NOMO-1 treated with dmso at 0.1 percent for 144 hours (cell line): ENCODE data around the gene ZFYVE28.

ENCODE experiments used
- DNase-seq: peaks from one replicate; lab custom pipeline; 2025; ENCODE audit not compliant: unreplicated experiment; lab: John Stamatoyannopoulos, UW

Gene ZFYVE28

DNA sequence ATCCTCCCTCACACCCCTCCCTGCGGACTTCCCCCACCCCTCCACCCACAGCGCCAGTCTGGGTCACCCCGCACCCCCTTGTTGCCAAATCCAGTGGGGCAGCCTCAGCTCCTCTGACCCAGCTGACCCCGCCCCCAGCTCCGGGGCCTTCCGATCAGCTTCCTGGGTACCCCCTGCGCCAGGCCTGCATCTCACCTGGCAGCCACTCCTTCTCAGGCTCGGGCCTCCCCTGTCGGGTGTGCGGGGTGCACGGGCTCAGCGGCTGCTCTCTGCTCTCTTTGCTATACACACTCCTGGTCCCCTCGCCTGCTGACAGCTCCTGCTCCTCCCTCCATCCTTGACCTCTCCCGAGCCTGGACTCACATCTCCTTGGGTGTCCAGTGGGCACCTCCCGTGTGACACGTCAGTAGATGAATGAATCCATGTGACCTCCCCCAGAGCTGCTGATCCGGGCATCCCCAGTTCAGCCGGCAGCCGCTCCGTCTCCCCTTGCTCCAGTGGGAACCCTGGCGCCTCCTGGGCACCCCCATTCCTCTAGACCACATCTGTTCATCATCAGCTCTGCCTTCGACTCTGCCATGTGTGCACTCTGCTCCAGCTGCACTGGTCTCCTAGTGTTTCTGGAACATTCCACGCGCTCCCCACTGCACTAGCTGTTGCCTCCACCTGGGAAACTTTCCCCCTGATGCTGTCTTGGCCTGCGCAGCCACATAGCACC is 10.2 kb upstream of the ZFYVE28 start:
- DNase-seq: no peak

DNA sequence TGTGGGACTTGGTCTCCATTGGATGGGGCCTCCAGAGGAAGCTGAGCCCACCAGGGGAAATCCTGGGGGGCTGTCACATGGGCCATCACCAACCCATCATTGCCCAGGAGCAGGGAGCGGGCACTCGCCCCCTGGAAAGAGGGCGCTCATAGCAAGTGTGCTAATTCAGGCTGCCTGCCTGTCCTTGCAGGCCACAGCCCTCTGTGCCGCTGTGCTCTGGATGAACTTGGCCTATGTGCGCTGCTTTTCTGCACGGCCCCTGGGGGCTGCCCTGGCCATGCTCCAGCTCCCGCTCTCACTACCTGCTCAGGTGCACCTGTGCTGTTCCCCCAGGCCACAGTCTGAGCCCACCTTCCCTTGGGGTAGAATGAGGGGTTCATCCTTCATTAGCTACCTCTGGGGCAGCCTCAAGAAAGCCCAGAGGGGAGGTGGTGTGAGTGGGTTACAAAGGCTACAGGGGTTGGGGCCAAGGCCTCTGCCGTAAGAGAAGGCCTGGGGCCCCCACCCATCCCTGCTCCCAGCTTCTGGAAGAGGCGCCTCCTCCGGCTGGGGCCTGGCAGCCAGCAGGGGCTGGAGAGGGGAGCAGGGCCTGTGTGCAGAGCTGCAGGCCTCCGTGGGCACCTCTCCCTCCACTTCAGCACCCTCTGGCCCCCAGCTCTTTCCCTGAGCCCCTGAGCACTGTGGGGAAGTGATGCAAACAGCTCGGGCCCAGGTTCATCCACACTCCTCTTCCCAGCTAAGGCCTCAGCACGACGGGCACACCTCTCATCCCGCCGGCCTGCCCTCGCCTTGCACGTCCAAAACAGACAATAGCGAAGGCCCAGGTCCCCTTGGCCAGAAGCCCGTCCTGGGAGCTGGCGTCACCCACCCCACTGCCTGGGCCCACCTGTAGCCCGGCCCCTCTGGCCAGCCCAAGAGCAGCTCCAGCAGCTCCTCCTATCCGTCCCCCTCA is 9.2 kb upstream of the ZFYVE28 start:
- DNase-seq: no peak

DNA sequence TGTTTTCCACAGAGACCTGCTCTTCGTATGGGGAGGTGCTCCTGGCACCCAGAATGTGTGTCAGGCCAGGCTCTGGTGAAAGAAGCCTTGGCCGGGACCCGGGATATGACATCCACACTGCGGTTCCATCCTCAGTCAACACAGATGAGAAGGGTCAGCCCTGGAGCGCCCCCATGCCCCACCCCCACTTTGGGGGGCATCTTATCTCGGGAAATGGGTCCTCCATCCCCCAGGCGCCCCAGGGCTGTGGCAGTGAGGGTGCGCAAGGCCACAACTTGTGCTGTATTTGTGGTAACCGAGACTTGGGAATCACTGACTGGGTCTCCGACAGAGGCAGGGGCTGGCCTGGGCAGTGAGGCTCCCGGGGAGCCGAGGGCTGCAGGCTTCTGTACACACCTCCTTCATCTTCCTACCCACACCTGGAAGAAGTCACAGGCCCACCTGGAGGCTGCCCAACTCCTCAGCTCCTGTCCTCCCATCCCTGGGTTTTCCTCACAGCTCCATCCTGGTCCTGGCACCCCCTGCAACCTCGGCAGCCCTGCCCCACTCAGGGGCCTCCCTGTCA is 8.3 kb upstream of the ZFYVE28 start:
- DNase-seq: no peak

DNA sequence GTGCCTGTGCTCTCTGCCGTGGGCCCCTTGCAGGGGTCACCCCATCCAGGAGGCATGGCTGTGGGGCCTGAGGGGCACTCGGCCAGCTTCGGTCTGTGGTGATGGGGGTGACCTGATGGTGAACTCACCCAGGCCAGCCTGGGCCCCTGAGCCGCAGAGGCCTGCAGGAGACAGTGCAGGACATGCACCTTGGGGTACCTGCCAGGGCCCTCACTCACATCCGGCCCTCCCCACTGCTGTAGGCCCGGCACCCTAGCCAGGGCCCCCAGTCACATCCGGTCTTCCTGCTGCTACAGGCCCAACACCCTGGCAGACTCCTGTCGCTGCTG is 7.6 kb upstream of the ZFYVE28 start:
- no peak for DNase-seq

DNA sequence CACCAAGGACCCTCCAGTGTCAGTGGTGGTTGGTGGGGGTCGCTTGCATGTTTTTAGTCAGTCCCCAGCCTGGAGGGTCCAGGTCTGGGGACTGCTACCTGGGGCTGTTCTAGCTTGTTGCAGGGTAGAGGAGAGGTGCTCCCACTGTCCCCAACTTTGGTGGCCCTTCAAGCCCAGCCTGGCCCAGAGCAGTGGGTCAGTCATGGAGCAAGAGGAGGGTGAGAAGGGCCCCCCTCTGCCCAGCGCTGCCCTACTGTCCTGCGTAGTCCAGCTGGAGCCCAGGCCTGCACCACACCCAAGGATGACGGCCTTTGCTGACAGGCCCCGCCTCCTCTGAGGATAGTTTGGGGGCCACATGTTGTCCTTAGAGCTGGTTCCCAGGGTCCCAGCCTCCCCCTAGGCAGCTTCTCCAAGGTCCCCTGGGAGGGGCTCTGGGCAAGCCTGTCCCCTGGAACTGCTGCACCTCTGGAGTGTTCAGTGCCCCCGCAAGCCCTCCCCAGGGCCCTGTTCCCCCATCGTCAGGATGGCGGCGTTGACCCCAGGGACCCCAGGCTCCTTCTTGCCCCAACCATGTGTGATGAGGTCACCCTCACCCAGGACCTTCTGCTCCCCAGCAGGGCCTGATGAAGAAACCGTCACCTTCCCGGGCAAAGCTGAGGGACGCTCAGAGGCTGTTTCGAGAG is 7.1 kb upstream of the ZFYVE28 start:
- no peak for DNase-seq

DNA sequence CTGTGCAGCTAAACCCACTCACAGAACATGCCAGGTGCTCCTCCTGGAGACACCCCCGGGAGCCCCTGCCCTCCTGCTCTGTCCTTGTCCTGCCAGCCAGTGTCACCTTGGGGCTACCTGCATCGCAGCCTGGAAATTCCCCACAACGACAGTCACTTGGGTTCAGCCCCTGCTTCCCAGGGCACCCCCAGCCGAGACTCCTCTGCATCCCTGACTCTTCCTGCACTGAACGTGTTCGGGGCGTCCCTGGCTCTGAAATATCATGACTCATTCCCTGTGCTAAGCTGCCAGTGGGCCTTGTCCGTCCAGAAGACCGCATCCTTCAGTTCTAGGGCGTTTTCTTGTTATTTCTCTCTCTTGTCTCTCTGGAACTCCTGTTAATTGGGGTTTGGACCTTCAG is 6.1 kb upstream of the ZFYVE28 start:
- DNase-seq: no peak

DNA sequence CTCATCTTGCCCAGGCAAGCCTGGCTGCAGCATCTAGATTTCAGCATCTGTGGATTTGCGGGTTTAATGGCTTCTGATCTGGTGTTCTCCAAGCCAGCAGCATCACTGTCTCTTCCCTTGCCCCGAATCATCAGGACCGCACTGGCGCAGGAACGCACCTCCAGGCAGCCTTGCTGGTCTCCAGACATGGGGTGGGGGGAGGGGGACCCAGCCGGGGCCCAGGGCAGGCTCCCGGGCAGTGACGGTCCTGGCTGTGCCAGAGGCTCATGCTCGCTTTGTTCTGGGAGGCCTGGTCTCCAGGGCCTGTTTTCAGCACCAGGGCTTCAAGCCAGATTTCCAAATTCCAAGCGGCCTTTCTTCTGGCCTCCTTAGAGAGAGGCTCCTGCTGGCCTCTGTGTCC is 5.2 kb upstream of the ZFYVE28 start:
- DNase-seq: no peak

DNA sequence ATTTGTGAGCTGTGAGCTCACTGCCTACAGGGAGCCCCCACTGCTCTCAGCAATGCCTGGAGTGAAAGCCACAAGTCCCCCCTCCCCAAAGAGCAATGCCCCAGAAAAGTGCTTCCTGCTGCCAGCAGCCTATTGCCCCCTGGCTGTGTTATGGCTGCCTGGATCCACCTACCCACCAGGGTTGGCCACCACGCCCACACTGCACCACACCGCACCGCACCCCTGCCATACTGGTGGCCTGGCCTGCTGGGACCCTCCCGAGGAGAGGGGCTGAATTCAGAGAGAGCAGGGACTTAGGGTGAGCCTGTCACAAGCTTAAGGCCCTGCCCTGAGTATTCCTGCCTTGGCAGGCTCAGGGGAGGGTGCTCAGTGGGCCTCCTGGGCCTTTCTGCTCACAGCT is 4.6 kb upstream of the ZFYVE28 start:
- no peak for DNase-seq

DNA sequence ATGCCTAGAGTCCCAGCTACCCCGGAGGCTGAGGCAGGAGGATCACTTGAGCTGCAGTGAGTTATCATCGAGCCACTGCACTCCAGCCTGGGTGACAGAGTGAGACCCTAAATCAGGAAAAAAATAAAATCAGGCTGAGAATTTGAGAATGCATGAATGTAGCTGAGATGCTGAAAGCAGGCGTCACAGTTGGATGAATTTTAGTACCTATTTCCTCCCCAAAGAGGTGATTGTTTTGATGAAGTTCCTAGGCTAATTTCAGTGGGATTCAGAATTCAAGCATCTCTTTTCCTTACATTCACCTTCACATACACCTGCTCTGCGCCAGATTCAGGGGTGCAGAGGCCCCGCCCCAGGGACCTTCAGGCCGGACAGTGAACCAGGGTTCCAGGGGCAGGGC is 3.5 kb upstream of the ZFYVE28 start:
- no peak for DNase-seq

DNA sequence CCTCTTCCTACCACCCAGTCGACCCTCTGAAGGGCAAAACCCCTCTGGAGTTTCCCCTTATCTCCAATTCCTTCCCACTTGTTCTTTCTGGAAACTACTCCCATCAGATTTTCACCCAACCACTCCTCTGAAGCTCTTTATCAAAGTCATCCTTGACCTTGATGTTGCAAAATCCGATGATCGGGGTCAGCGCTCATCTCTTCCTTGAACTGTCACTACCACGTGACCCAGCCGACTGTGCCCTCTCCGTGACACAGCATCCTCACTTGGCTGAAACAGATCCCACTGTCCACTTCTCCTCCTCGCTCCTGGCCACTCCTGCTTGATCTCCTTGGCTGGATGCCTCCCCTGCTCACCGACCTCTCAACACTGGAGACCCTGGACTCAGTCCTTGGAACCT is 1.4 kb upstream of the ZFYVE28 start:
- no peak for DNase-seq

DNA sequence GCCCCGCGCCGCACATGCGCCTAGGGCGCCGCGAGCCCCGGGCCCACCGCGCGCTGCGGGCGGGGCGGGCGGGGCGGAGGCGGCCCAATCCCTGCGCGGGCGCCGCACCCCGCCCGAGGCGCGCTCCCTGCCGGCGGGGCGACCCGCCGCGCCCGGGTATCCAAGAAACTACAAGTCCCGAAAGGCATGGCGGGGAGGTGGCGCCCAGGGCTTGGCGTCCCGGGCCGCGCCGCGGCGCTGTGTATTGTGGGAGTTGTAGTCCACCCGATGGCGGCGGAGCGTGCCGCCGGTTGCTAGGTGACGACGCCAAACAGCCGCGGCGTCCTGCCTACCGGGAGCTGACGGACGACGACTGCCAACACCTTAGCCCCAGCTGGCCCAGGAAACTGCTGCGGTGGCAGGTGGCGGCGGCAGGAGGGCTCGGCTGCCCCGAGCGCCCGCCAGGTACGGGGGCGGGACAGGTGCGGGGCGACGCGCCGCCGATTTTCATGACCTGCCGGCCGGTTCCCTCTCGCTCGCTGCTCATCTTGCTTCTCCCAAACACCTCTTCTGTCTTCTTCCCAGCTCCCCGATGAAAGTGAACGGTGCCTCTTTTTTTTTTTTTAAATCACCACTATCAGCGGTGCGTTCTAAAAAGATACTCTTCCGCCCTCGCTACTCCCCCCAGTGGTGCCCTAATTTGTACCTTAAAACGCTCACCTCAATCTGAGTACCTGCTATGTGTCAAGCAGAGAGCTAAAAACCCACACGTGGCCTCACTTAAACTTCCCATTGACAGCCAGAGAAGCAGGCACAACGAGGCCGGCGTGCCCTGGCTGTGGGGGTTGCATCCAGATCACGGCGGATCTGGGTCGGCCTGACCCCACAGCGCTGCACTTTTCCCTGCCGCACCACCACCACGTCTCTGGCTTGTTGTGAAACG is 466 bp upstream of the ZFYVE28 start, which contains the start of gene CFAP99:
Gene CFAP99 (plus strand): TSS at position 306 of the 922 bp plus-strand sequence.
- peak; percentile 87 for DNase-seq

DNA sequence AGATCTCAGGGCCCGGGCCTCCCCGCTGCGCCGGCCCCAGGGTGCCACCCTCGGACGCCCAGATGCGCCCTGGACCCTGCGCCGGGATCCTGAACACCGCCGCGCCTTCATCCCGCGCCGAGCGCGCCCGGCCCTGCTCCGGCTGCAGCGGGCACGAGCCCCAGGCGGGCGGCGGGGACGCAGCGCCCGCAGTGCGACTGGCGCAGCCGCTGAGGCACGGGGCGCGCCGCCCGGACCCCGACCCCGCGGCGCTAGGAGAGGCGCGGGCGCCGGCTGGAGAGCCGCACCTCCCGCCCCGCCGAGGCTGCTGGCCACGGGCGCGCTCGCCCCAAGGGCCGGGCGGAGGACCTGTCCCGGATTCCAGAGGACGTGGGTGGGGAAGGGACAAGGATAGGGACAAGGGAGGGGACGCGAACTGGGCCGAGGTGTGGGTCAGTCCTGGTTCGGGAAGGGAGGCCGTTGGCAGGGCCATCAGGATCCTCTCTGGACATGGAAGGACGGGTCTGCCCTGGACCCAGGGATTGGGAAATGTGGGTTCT is 1.1 kb downstream of the ZFYVE28 start:
- DNase-seq: no peak

DNA sequence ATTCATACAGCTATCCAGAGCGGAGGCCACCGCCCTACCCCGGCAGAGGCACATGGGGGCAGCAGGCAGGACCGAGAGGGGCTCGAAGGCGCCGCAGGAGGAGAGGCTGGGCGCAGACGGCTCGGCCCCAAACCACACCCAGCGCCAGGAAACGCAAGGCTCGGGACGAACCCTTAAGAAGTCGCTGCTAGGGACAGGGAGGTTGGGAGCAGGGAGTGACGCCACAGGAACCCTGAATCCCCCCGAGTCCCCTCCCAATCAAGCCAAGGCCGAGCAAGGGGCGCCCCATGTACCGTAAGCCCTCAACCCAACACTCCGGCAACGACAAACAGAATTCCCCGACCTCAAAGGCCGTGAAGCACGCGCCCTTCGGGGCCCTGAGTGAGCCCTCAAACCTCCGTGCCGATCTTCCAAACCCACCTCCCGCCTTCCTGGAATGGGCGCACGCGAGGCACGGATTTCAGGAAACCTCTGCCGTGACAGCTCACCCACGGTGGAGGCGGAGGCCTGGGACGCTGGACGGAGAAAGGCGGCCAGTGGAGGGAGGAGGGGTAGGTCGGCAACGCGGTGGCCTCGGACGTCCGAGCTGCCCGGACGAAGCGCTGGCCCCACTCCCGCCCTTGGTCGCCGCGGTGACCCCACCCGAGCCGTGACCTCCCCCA is 1.8 kb downstream of the ZFYVE28 start:
- DNase-seq: peak; percentile 40

DNA sequence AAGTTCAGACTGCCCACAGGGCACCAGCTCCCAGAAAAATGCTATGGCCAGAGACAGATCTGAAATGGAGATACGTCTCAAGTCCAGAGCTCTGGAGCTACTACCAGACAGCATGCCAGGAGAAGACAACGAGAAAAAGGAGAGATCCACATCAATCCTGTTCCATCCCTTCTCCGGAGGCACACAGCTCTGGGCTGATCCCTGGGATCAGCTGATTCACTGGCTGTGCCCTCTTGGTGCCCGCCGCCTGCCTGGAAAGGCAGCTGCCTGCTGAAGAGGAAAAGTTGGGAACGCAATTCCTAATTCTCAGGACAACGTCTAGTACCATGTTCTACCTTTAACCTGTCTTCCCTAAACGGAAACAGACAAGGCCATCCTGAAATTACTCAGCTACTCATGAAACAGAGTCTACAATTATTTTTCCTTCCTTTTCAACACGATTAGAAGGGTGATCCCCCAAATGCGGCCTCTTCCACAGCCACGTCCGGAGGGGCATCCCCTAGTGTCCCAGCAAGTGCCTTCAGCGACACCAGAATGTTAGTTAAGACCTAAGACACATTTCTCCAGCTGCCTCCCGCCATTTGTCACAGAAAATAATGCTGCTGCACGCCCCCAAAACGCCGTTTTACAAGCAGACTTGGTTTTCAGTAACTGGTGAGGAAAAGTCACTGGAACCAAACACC is 2.4 kb downstream of the ZFYVE28 start:
- no peak for DNase-seq

DNA sequence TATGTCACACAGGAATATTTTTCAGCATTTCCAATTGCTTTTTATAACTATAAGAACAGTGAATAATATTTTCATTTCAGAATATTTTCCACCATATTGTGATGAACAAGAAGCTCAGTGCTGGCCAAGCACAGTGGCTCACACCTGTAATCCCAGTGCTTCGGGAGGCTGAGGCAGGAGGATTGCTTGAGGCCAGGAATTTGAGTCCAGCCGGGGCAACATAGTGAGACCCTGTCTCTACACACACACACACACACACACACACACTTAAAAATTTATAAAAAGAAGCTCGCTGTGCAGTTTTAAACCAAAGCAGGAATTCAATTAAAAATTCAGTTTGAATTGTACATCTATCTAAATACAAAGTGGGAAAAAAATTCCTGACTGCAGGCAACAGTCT is 3.2 kb downstream of the ZFYVE28 start:
- DNase-seq: no peak

DNA sequence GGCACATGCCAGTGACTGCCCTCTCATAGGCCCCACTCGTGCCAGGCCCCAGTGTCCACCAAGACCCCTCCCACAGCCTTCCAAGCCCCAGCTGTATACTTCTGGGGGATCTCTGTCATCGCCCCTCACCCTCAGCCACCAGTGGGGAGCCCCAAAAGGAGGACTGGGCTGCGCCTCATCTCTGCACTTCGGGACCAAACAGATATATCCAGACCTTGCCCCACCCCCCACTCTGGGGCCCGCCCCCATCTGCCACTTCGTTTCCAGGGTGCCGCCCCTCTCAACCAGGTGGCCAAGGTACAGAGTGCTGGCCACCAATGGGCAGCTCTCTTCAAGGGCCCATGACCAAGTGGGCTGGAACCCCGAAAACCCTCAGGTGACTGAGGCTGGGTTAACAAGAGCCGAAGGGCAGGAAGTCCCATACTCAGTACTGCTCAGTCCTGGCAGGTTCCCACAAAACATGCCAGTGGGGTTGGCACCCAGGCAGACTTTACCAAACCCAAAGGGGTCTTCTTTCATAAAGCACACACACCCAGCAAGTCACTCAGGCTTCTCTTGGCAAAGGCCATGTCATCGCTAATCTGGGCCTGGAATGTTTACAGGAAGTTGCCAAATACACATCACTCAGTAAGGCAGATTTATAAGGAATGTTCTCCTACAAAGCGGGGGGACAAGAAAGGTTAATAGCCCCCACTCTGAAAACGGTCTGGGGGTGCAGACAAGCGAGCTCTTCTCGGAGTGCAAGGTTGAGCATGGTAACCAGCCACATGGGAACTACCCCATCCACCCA is 4.4 kb downstream of the ZFYVE28 start:
- no peak for DNase-seq

DNA sequence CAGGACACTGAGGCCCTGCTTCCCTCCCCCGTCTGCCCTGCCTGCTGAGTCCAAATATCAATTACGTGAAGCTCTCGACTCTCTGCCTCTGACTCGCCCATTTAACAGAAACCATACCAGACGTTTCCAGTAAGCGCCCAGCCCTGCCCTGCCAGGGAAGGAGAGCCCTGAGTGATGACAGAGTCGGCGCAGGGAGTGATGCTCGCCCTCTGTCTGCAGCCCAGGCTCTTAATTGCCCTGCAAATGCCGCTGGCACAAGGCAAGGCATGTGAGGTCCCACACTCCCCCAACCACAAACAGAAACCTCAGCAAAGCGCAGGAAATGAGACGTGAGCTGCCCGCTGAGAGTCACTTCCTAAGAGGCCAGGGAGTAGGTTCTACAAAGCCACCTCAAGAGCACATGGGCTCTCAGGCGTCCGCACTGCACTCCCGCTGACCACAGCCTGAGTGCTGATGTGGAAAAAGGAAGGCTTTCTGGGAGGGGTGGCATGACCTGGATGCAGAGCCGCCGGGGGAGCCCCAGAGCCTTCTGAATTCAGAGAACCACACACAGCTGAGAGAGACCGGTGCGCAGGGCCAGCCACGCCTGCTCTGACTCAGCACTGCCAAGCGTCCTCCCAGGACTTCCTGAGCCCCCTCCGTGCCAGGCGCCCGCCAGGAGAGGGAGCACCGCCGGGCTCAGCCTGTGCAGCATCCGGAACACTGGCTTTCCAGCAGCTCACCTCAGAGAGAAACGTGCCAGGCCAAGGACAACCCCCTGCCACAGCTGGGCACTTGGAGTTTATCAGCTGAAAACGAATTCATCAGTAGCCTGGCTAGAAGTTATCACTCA is 5.3 kb downstream of the ZFYVE28 start:
- DNase-seq: peak; percentile 98
